Stimulated activated CD4-positive, alpha-beta T cell treated with anti-CD3 and anti-CD28 coated beads, Interleukin-2, amount 100 ng/mL, for 4 hours (primary cell): ENCODE data around the gene KIF3B.
A peak's percentile ranks its signal among the peaks of the same experiment; 100 is the strongest.
"Not testable (repeated sequence)": the region's sequence is repeated elsewhere in the genome, so short reads cannot be mapped to it uniquely, and the experiment has no call there.

Experiments used
- DNase-seq: peaks from one replicate; pipeline ENCODE4 v3.0.0-alpha.2; 2020; ENCODE audit warnings: low read depth

KIF3B gene

GRCh38 chr20:32330555-32330897 lies 53.1 kb downstream of the KIF3B start:
- no peak for DNase-seq

GRCh38 chr20:32332614-32333013 lies 55.2 kb downstream of the KIF3B start:
- DNase-seq = no peak

GRCh38 chr20:32333181-32333987 lies 55.9 kb downstream of the KIF3B start:
- DNase-seq = no peak

GRCh38 chr20:32333988-32334885 lies 56.8 kb downstream of the KIF3B start:
- peak; percentile 35 for DNase-seq

GRCh38 chr20:32336918-32337347 lies 59.5 kb downstream of the KIF3B start:
- DNase-seq = no peak

- no peak for DNase-seq
Observed at GRCh38 chr20:32337937-32338661, 60.6 kb downstream of the KIF3B start.

GRCh38 chr20:32338665-32339064 lies 61.2 kb downstream of the KIF3B start:
- no peak for DNase-seq

- DNase-seq = no peak
Observed at GRCh38 chr20:32339116-32339515, 61.7 kb downstream of the KIF3B start.

GRCh38 chr20:32341053-32341452 lies 63.6 kb downstream of the KIF3B start:
- DNase-seq = not testable (repeated sequence)

GRCh38 chr20:32343439-32343838 lies 66.0 kb downstream of the KIF3B start:
- DNase-seq = no peak

- DNase-seq = no peak
Observed at GRCh38 chr20:32344835-32345506, 67.5 kb downstream of the KIF3B start.

GRCh38 chr20:32348207-32348606 lies 70.8 kb downstream of the KIF3B start:
- no peak for DNase-seq

GRCh38 chr20:32350421-32350820 lies 73.0 kb downstream of the KIF3B start:
- no peak for DNase-seq

GRCh38 chr20:32352121-32352720 lies 74.8 kb downstream of the KIF3B start:
- DNase-seq = no peak

GRCh38 chr20:32353848-32354496 lies 76.5 kb downstream of the KIF3B start:
- no peak for DNase-seq

GRCh38 chr20:32354592-32355416 lies 77.4 kb downstream of the KIF3B start:
- DNase-seq = no peak

GRCh38 chr20:32355417-32355841 lies 78.0 kb downstream of the KIF3B start:
- no peak for DNase-seq

GRCh38 chr20:32355907-32356621 lies 78.6 kb downstream of the KIF3B start:
- not testable (repeated sequence) for DNase-seq
